Measurements from ENCODE around the gene KCND3. TPM values are rescaled to one million over a fixed set of nuclear protein-coding genes. Genes with fewer than 3 reads are reported as not detected.

KCND3 gene
- total RNA-seq, 1 experiment from 2014 or later = not detected

DNA sequence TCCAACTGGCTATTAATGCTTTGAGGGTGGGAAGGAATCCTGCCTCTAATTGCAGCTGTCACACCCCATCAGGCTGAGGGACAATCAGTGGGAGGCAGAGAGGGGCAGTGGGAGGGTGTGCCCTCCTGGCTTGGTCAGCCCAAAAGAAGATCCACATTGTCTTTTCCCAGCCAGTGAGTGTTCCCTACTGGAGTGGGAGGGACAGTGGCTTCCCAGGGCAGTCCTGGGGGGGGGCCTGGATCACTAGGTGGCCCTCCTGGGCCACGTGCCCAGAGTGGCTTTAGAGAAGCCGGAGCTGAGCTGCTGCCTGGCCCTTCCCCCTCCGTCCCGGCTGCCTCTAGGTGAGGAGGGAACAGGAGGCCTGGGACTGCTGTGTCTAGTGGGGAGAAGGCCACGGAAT lies 264.3 kb downstream of the KCND3 start:
- no peaks in the 10 kb centered on the region for H3K36me3 Mint-ChIP-seq (ENCODE audit: insufficient read depth, unreplicated experiment)
- H3K4me3 Mint-ChIP-seq (ENCODE audit: unreplicated experiment) = no peak overlapping the region
- H3K27me3 Mint-ChIP-seq (ENCODE audit: insufficient read depth, unreplicated experiment) = no peaks in the 10 kb centered on the region
- TF ChIP-seq, protein P1, sequence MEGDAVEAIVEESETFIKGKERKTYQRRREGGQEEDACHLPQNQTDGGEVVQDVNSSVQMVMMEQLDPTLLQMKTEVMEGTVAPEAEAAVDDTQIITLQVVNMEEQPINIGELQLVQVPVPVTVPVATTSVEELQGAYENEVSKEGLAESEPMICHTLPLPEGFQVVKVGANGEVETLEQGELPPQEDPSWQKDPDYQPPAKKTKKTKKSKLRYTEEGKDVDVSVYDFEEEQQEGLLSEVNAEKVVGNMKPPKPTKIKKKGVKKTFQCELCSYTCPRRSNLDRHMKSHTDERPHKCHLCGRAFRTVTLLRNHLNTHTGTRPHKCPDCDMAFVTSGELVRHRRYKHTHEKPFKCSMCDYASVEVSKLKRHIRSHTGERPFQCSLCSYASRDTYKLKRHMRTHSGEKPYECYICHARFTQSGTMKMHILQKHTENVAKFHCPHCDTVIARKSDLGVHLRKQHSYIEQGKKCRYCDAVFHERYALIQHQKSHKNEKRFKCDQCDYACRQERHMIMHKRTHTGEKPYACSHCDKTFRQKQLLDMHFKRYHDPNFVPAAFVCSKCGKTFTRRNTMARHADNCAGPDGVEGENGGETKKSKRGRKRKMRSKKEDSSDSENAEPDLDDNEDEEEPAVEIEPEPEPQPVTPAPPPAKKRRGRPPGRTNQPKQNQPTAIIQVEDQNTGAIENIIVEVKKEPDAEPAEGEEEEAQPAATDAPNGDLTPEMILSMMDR (IDR thresholded peaks at IDR 0.05; ENCODE audit: unreplicated experiment) = no peak
- no peak for DNase-seq (ENCODE audit: unreplicated experiment)
- ChIA-PET CTCF (interaction anchor here (0.9 to 3.0 kb wide), 5 partner anchors 9 to 103 kb away, joined by 3 to 9 read pairs (median 4); partner anchors contain the start of gene INKA2), POLR2A (interaction anchor here (0.6 to 1.3 kb wide), 3 partner anchors 13 to 35 kb away, joined by 4 to 5 read pairs (median 4); no protein-coding TSS in a partner anchor)
- H3K27ac Mint-ChIP-seq (ENCODE audit: low read depth, unreplicated experiment) = no peak overlapping the region
- intact Hi-C loops (cut with micrococcal nuclease) = no loop called here
- no TSS peak for BruUV-seq (replicated peaks)
- no peaks in the 10 kb centered on the region for H3K9me3 Mint-ChIP-seq (ENCODE audit: unreplicated experiment)
- peaks cover 27% of the 10 kb centered on the region for H3K4me1 Mint-ChIP-seq (ENCODE audit: insufficient read depth, unreplicated experiment)

GRCh38 chr1:111723871-111724270 lies 265.6 kb downstream of the KCND3 start:
- no peaks in the 10 kb centered on the region for H3K27me3 Mint-ChIP-seq (ENCODE audit: insufficient read depth, unreplicated experiment)
- TF ChIP-seq, protein P1 (IDR thresholded peaks at IDR 0.05; ENCODE audit: unreplicated experiment) = no peak
- H3K9me3 Mint-ChIP-seq (ENCODE audit: unreplicated experiment) = no peaks in the 10 kb centered on the region
- peaks cover 32% of the 10 kb centered on the region for H3K4me1 Mint-ChIP-seq (ENCODE audit: insufficient read depth, unreplicated experiment)
- H3K4me3 Mint-ChIP-seq (ENCODE audit: unreplicated experiment) = no peak overlapping the region
- CTCF ChIA-PET = no interaction called here
- intact Hi-C loops (cut with micrococcal nuclease) = no loop called here
- no peak for DNase-seq (ENCODE audit: unreplicated experiment)
- BruUV-seq (replicated peaks) = no TSS peak
- POLR2A ChIA-PET = interaction anchor here (1.0 kb wide), 1 partner anchor 31 kb away, joined by 3 read pairs; no protein-coding TSS in a partner anchor
- no peaks in the 10 kb centered on the region for H3K36me3 Mint-ChIP-seq (ENCODE audit: insufficient read depth, unreplicated experiment)
- no peak overlapping the region for H3K27ac Mint-ChIP-seq (ENCODE audit: low read depth, unreplicated experiment)

DNA sequence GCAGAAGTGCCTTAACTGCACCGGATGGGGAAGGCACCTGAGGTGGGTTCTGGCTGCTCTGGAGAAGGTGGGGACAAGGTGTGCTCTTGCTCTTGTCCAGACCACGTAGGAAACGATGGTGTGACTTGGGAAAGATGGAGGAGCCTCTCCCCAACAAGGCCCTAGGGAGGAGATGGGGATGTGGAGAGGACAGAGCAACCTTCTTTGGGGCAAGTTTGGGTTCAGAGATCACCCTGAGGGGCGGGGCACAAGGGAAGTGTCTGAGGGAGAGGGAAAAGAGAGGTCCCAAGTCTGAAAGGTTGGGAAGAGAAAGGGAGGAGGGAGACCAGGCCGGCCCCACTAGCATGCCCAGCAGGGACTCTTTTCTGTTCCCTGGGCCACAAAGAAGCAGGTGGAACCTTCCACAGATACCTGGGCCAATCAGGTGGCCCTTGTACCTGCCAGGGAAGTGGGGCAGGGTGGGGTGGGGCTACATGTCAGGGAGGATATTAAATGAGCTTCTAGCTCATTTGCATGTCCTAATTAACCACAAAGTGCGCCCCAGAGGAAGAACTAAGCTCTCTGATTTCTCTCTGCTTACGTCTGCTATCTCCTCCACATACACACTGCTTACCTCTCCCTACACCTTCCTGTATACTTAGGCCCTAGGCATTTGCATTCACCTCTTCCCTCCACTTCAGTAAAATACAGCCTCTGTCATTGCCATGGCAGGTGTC lies 266.2 kb downstream of the KCND3 start:
- DNase-seq (ENCODE audit: unreplicated experiment) = no peak
- Mint-ChIP-seq H3K4me1 (ENCODE audit: insufficient read depth, unreplicated experiment) (peaks cover 32% of the 10 kb centered on the region), H3K4me3 (ENCODE audit: unreplicated experiment) (no peak overlapping the region), H3K9me3 (ENCODE audit: unreplicated experiment) (no peaks in the 10 kb centered on the region), H3K27ac (ENCODE audit: low read depth, unreplicated experiment) (no peak overlapping the region), H3K27me3 (ENCODE audit: insufficient read depth, unreplicated experiment) (no peaks in the 10 kb centered on the region), H3K36me3 (ENCODE audit: insufficient read depth, unreplicated experiment) (no peaks in the 10 kb centered on the region)
- ChIA-PET CTCF (interaction anchor here (1.4 kb wide), 1 partner anchor 46 kb away, joined by 5 read pairs; no protein-coding TSS in a partner anchor), POLR2A (interaction anchor here (1.2 kb wide), 1 partner anchor 12 kb away, joined by 3 read pairs; no protein-coding TSS in a partner anchor)
- no TSS peak for BruUV-seq (replicated peaks)
- intact Hi-C loops (cut with micrococcal nuclease) = no loop called here
- TF ChIP-seq, protein P1 (IDR thresholded peaks at IDR 0.05; ENCODE audit: unreplicated experiment) = no peak

DNA sequence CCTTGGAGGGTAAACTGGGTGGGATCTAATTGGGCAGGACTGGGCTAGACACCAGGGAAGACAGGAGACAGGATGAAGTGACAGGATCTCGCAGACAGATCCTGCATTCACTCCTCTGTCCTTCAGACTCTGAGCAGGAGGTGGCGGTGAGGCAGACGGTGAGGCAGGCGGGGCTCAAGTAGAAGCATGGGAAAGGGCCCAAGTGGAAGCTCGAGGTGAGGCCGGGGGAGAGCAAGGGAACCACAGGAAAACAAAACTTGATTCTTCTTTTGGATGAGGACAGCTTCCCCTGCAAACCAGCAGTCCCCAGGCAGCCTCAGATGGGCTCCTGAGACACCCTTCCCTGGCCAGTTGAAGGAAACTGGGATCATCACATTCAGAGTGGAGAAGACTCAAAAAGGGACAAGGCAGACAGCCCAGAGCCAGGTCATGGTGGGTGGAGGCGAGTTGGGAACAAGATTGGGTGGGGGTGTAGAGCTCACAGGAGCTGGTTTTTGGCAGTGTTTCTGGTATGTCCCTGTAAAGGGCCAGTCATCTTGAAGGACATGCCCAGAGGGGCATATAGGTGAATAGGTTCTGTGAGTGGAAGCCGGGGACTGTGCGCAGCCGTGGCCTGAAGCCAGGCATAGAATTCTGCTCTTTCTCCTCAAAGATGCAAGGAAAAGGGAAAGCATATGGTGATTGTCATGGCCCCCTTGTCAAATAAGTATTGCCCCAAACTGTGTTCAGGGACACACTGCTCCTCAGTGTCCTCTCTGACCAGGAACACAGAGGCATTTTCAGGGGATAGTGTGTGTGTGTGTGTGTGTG lies 268.3 kb downstream of the KCND3 start:
- peak overlapping the region; percentile 17 for H3K27ac Mint-ChIP-seq (ENCODE audit: low read depth, unreplicated experiment)

More for the DNA sequence above, 268.3 kb downstream of the KCND3 start:
- H3K4me1 Mint-ChIP-seq (ENCODE audit: insufficient read depth, unreplicated experiment) = peaks cover 32% of the 10 kb centered on the region
- CTCF ChIA-PET = interaction anchor here (0.5 to 1.7 kb wide), 3 partner anchors 26 to 310 kb away, joined by 3 to 5 read pairs (median 4); no protein-coding TSS in a partner anchor
- DNase-seq (ENCODE audit: unreplicated experiment) = peak; percentile 78
- TF ChIP-seq, protein P1 (IDR thresholded peaks at IDR 0.05; ENCODE audit: unreplicated experiment) = no peak
- peak overlapping the region; percentile 1 for H3K4me3 Mint-ChIP-seq (ENCODE audit: unreplicated experiment)
- no peaks in the 10 kb centered on the region for H3K9me3 Mint-ChIP-seq (ENCODE audit: unreplicated experiment)
- H3K27me3 Mint-ChIP-seq (ENCODE audit: insufficient read depth, unreplicated experiment) = no peaks in the 10 kb centered on the region
- BruUV-seq (replicated peaks) = no TSS peak
- intact Hi-C loops (cut with micrococcal nuclease) = no loop called here
- peaks cover 6% of the 10 kb centered on the region for H3K36me3 Mint-ChIP-seq (ENCODE audit: insufficient read depth, unreplicated experiment)
- POLR2A ChIA-PET = interaction anchor here (0.6 to 3.4 kb wide), 9 partner anchors 17 to 317 kb away, joined by 3 to 14 read pairs (median 3); partner anchors contain the start of gene INKA2

All from MCF 10A (cell line).